ENCODE results near the gene OR6Q1.

OR6Q1 gene

GRCh38 chr11:58058276-58059006, 27.7 kb downstream of the OR6Q1 start:
- peak; percentile 71 for DNase-seq

GRCh38 chr11:58059007-58059350, 28.2 kb downstream of the OR6Q1 start:
- no peak for DNase-seq

- DNase-seq: no peak
These were observed 29.8 kb downstream of the OR6Q1 start for GRCh38 chr11:58060535-58060934.

- DNase-seq: no peak
These were observed 30.4 kb downstream of the OR6Q1 start for GRCh38 chr11:58060939-58061672.

GRCh38 chr11:58061813-58062212, 31.1 kb downstream of the OR6Q1 start:
- DNase-seq: no peak

- no peak for DNase-seq
These were observed 36.9 kb downstream of the OR6Q1 start for GRCh38 chr11:58067685-58068084.

GRCh38 chr11:58068655-58069054, 37.9 kb downstream of the OR6Q1 start:
- DNase-seq: no peak

- DNase-seq: no peak
These were observed 39.8 kb downstream of the OR6Q1 start for GRCh38 chr11:58070585-58070984.

- no peak for DNase-seq
These were observed 45.0 kb downstream of the OR6Q1 start for GRCh38 chr11:58075781-58076180.

Measured in NCI-H774 (cell line).